ENCODE measurements around the gene CIART. TPM values are rescaled to one million over a fixed set of nuclear protein-coding genes. Genes with fewer than 3 reads are reported as not detected.
A peak's percentile ranks its signal among the peaks of the same experiment; 100 is the strongest.
"Not testable (repeated sequence)": the region's sequence is repeated elsewhere in the genome, so short reads cannot be mapped to it uniquely, and the experiment has no call there.

Gene CIART
- total RNA-seq, 1 experiment from 2014 or later, result 5.3 TPM

- no peak overlapping the region for H3K4me3 ChIP-seq (ENCODE audit: insufficient read depth, low read depth, low read length)
- no peak for DNase-seq
- peaks cover 6% of the 10 kb centered on the region for H3K36me3 ChIP-seq (replicated peaks; ENCODE audit: control insufficient read depth, insufficient read depth, low read length)
These were observed 29.4 kb downstream of the CIART start for GRCh38 chr1:150311762-150312161.

GRCh38 chr1:150314691-150315090, 32.3 kb downstream of the CIART start:
- H3K4me3 ChIP-seq (ENCODE audit: insufficient read depth, low read depth, low read length); H3K36me3 ChIP-seq (replicated peaks; ENCODE audit: control insufficient read depth, insufficient read depth, low read length); H3K27me3 ChIP-seq (ENCODE audit: control insufficient read depth, insufficient read depth, low read length); DNase-seq: not testable (repeated sequence)

More at GRCh38 chr1:150311762-150312161, 29.4 kb downstream of the CIART start:
- no peaks in the 10 kb centered on the region for H3K27me3 ChIP-seq (ENCODE audit: control insufficient read depth, insufficient read depth, low read length)

GRCh38 chr1:150320667-150320978, 38.3 kb downstream of the CIART start:
- DNase-seq, result no peak
- Histone ChIP-seq H3K4me3 (ENCODE audit: insufficient read depth, low read depth, low read length) (no peak overlapping the region), H3K36me3 (replicated peaks; ENCODE audit: control insufficient read depth, insufficient read depth, low read length) (peaks cover 7% of the 10 kb centered on the region), H3K27me3 (ENCODE audit: control insufficient read depth, insufficient read depth, low read length) (no peaks in the 10 kb centered on the region)

GRCh38 chr1:150321826-150322166, 39.4 kb downstream of the CIART start:
- DNase-seq, result no peak
- peak overlapping the region; percentile 86 for H3K4me3 ChIP-seq (ENCODE audit: insufficient read depth, low read depth, low read length)
- H3K27me3 ChIP-seq (ENCODE audit: control insufficient read depth, insufficient read depth, low read length), result no peaks in the 10 kb centered on the region

GRCh38 chr1:150322310-150322709, 40.0 kb downstream of the CIART start:
- no peak for DNase-seq
- Histone ChIP-seq H3K27me3 (ENCODE audit: control insufficient read depth, insufficient read depth, low read length) (no peaks in the 10 kb centered on the region), H3K36me3 (replicated peaks; ENCODE audit: control insufficient read depth, insufficient read depth, low read length) (peaks cover 17% of the 10 kb centered on the region), H3K4me3 (ENCODE audit: insufficient read depth, low read depth, low read length) (peak overlapping the region; percentile 86; the same call in 1 of the 2 replicates)

More at GRCh38 chr1:150321826-150322166, 39.4 kb downstream of the CIART start:
- peaks cover 15% of the 10 kb centered on the region for H3K36me3 ChIP-seq (replicated peaks; ENCODE audit: control insufficient read depth, insufficient read depth, low read length)

GRCh38 chr1:150332651-150333290, 50.4 kb downstream of the CIART start:
- no peak for DNase-seq
- Histone ChIP-seq H3K36me3 (replicated peaks; ENCODE audit: control insufficient read depth, insufficient read depth, low read length) (peaks cover 41% of the 10 kb centered on the region), H3K4me3 (ENCODE audit: insufficient read depth, low read depth, low read length) (no peak overlapping the region), H3K27me3 (ENCODE audit: control insufficient read depth, insufficient read depth, low read length) (no peaks in the 10 kb centered on the region)

Other genes starting within 250 kb of the CIART start
- 49.7 and 54.0 TPM in 2 replicates for gene VPS45, start 214.8 kb upstream of the CIART start, total RNA-seq (2014; rRNA removed; shearing (Covaris generic))
- gene PLEKHO1, start 132.6 kb upstream of the CIART start, total RNA-seq (2014; rRNA removed; shearing (Covaris generic)), result 69.5 and 85.9 TPM in 2 replicates
- 83.8 and 102 TPM in 2 replicates for gene ANP32E, start 46.4 kb upstream of the CIART start, total RNA-seq (2014; rRNA removed; shearing (Covaris generic))
- 75.4 and 87.5 TPM in 2 replicates for gene CA14, start 24.8 kb upstream of the CIART start, total RNA-seq (2014; rRNA removed; shearing (Covaris generic))
- 175 and 179 TPM in 2 replicates for gene APH1A, start 13.5 kb upstream of the CIART start, total RNA-seq (2014; rRNA removed; shearing (Covaris generic))
- gene C1orf54, start 9.8 kb upstream of the CIART start, total RNA-seq (2014; rRNA removed; shearing (Covaris generic)), result 5.0 and 15.6 TPM in 2 replicates
- 113 and 129 TPM in 2 replicates for gene MRPS21, start 11.3 kb downstream of the CIART start, total RNA-seq (2014; rRNA removed; shearing (Covaris generic))
- 46.9 and 58.0 TPM in 2 replicates for gene PRPF3, start 39.0 kb downstream of the CIART start, total RNA-seq (2014; rRNA removed; shearing (Covaris generic))
- gene RPRD2, start 81.6 kb downstream of the CIART start, total RNA-seq (2014; rRNA removed; shearing (Covaris generic)), result 14.5 and 19.0 TPM in 2 replicates
- gene TARS2, start 204.9 kb downstream of the CIART start, total RNA-seq (2014; rRNA removed; shearing (Covaris generic)), result 65.3 and 76.9 TPM in 2 replicates
- 1.9 and 3.6 TPM in 2 replicates for gene ECM1, start 225.6 kb downstream of the CIART start, total RNA-seq (2014; rRNA removed; shearing (Covaris generic))
- 1.7 and 2.6 TPM in 2 replicates for gene FALEC, start 233.2 kb downstream of the CIART start, total RNA-seq (2014; rRNA removed; shearing (Covaris generic))